Left lung (tissue), 10 donors: ENCODE measurements around the gene CKB. TPM values are rescaled to one million over a fixed set of nuclear protein-coding genes. Genes with fewer than 3 reads are reported as not detected.

Experiments used
- ATAC-seq: fragments of 200-7000 bp; cut with Tn5 transposase; one replicate; pipeline ENCODE4 v1.9.1; 2020; ENCODE audit warnings: moderate library complexity
- DNase-seq, 4 donors: peaks; one replicate each; pipeline ENCODE4 v3.0.0-alpha.2; 2013 to 2020
- H3K27ac ChIP-seq, 2 donors: fragments of 200-600 bp; sonication (generic) in 1 of 2; one replicate each; pipeline versions ENCODE4 v1.5.0 to v1.8.0; 2020 to 2021
- H3K27me3 ChIP-seq, 2 donors: fragments of 200-600 bp; sonication (generic) in 1 of 2; one replicate each; pipeline versions ENCODE4 v1.5.0 to v1.8.0; 2020 to 2021
- H3K36me3 ChIP-seq, 2 donors: fragments of 200-600 bp; sonication (generic) in 1 of 2; one replicate each; pipeline versions ENCODE4 v1.5.0 to v1.8.0; 2020 to 2021
- H3K4me1 ChIP-seq, 2 donors: fragments of 200-600 bp; one replicate each; pipeline ENCODE4 v1.8.0; 2021
- H3K4me3 ChIP-seq, 2 donors: fragments of 200-600 bp; sonication (generic) in 1 of 2; one replicate each; pipeline versions ENCODE4 v1.5.0 to v1.8.0; 2020 to 2021; ENCODE audit warnings: mild to moderate bottlenecking in 1 of 2
- H3K9me3 ChIP-seq, 2 donors: fragments of 200-600 bp; sonication (generic) in 1 of 2; one replicate each; pipeline versions ENCODE4 v1.5.0 to v1.8.0; 2020 to 2021
- CTCF ChIP-seq, 2 donors: fragments of 200-600 bp; sonication (generic) in 1 of 2; IDR thresholded peaks; one replicate each; pipeline versions ENCODE4 v1.5.0 to v1.8.0; 2021; ENCODE audit warnings: antibody characterized with exemption in 2 of 2
- intact Hi-C, 2 donors: fragments of 100-400 bp; cut with DNase I; formaldehyde crosslinking; loops; one replicate each; pipeline versions ENCODE4 v1.11.2 to v1.14.2; 2022
- polyA plus RNA-seq, 6 donors: library from polyadenylated mRNA; unstranded; fragments of 120-200 nt; gene quantifications; one replicate each; pipeline ENCODE4 v1.2.1, GENCODE V29; 2013; ENCODE audit not compliant: insufficient read length in 6 of 6
- total RNA-seq, 2 donors: library from RNA; stranded (reverse); fragmentation: NEBNext Ultra II Directional; extraction: Animal tissue kit (Norgen Biotek cat#: 25700); gene quantifications; one replicate each; pipeline ENCODE4 v1.2.1, GENCODE V29; 2021
- donor health status: DM: no; HTN: yes; CAD: no.
- donor health status: DM: no; HTN: no; CAD: no.

CKB gene
- total and polyA plus RNA-seq, 8 donors: 129 to 312 (median 210) TPM

- ATAC-seq (no peak), DNase-seq (no peak)
- Histone ChIP-seq H3K27ac (peak overlapping the region in 1 of 2 donors; percentile 97), H3K27me3 (no peaks in the 10 kb centered on the region), H3K9me3 (no peaks in the 10 kb centered on the region), H3K4me3 (peak overlapping the region; percentile 81 to 99), H3K4me1 (peaks cover 17 to 61% of the 10 kb centered on the region in 2 donors), H3K36me3 (peaks cover 0 to 12% of the 10 kb centered on the region in 2 donors)
- TF ChIP-seq CTCF (IDR thresholded peaks at IDR 0.05): no peak
- intact Hi-C loops: no loop called here
These were observed 41.3 kb upstream of the CKB start for GRCh38 chr14:103563844-103564505.

GRCh38 chr14:103563226-103563620, 40.6 kb upstream of the CKB start:
- intact Hi-C loops: no loop called here
- H3K36me3 ChIP-seq: peaks cover 0 to 20% of the 10 kb centered on the region in 2 donors
- H3K27ac ChIP-seq: peak overlapping the region; percentile 93 to 97
- peak overlapping the region; percentile 81 to 99 for H3K4me3 ChIP-seq
- H3K9me3 ChIP-seq: no peaks in the 10 kb centered on the region
- no peaks in the 10 kb centered on the region for H3K27me3 ChIP-seq
- ATAC-seq: no peak
- no peak for DNase-seq
- H3K4me1 ChIP-seq: peaks cover 17 to 68% of the 10 kb centered on the region in 2 donors
- no peak for TF ChIP-seq CTCF (IDR thresholded peaks at IDR 0.05)

- intact Hi-C loops: no loop called here
- TF ChIP-seq CTCF (IDR thresholded peaks at IDR 0.05): no peak
- H3K4me1 ChIP-seq: peaks cover 17 to 74% of the 10 kb centered on the region in 2 donors
- H3K9me3 ChIP-seq: no peaks in the 10 kb centered on the region
- H3K27ac ChIP-seq: peak within 1 kb of the TSS; percentile 93 to 97
- peak within 1 kb of the TSS; percentile 81 to 99 for H3K4me3 ChIP-seq
- no peaks in the 10 kb centered on the region for H3K27me3 ChIP-seq
- peak; percentile 86 for ATAC-seq
- peak; percentile 87 to 97 (median 90) for DNase-seq
- peaks cover 0 to 26% of the 10 kb centered on the region in 2 donors for H3K36me3 ChIP-seq
These were observed 40.0 kb upstream of the CKB start, which contains the start of the genes BAG5 and COA8 for GRCh38 chr14:103562429-103563225. BAG5 (minus strand) TSS chr14:103562657; CDS start chr14:103561164, 1,493 bp downstream. COA8 (plus strand) TSS chr14:103562960; CDS start chr14:103563002, 42 bp downstream.

- Histone ChIP-seq H3K4me1 (peaks cover 17 to 78% of the 10 kb centered on the region in 2 donors), H3K36me3 (peaks cover 0 to 31% of the 10 kb centered on the region in 2 donors), H3K27me3 (no peaks in the 10 kb centered on the region), H3K27ac (peak overlapping the region; percentile 93 to 97), H3K9me3 (no peaks in the 10 kb centered on the region), H3K4me3 (peak overlapping the region; percentile 81 to 99)
- intact Hi-C loops: no loop called here
- no peak for TF ChIP-seq CTCF (IDR thresholded peaks at IDR 0.05)
- no peak for ATAC-seq
- DNase-seq: no peak
These were observed 39.5 kb upstream of the CKB start for GRCh38 chr14:103562179-103562428.
